Kidney (tissue), 14 donors: ENCODE data around the gene ACTA1. TPM values are rescaled to one million over a fixed set of nuclear protein-coding genes. Genes with fewer than 3 reads are reported as not detected.

ENCODE experiments used
- DNase-seq, 5 donors: peaks; one replicate each; pipeline ENCODE4 v3.0.0-alpha.2; 2013 to 2020
- FAIRE-seq: peaks from 2 replicates; lab custom pipeline; 2012; peaks lifted over from hg19 to GRCh38; lab: Jason Lieb, UNC
- H3K27ac ChIP-seq, 2 donors: one replicate each; pipeline ENCODE4 v1.7.0; 2013; ENCODE audit warnings: low read depth in 2 of 2, low read length in 2 of 2, inconsistent platforms in 1 of 2
- H3K27me3 ChIP-seq: one replicate; pipeline ENCODE4 v1.7.1; 2013; ENCODE audit warnings: low read length, inconsistent platforms; ENCODE audit not compliant: control insufficient read depth, insufficient read depth
- H3K36me3 ChIP-seq, 3 donors: one replicate each; pipeline versions ENCODE4 v1.7.0 to v1.7.1; 2013; ENCODE audit warnings: low read length in 3 of 3, control low read depth in 1 of 3, inconsistent platforms in 1 of 3; ENCODE audit not compliant: insufficient read depth in 3 of 3, control insufficient read depth in 2 of 3
- H3K4me1 ChIP-seq, 3 donors: one replicate each; pipeline versions ENCODE4 v1.7.0 to v1.7.1; 2013; ENCODE audit warnings: low read length in 3 of 3, inconsistent platforms in 1 of 3, low read depth in 1 of 3; ENCODE audit not compliant: control insufficient read depth in 2 of 3, insufficient read depth in 2 of 3
- H3K4me3 ChIP-seq, 3 donors: one replicate each; pipeline versions ENCODE4 v1.7.0 to v1.8.1; 2013; ENCODE audit warnings: low read length in 3 of 3, control low read depth in 1 of 3, inconsistent platforms in 1 of 3
- H3K9ac ChIP-seq, 3 donors: one replicate each; pipeline versions ENCODE4 v1.7.0 to v1.7.1; 2013; ENCODE audit warnings: low read length in 3 of 3, control low read depth in 1 of 3, inconsistent platforms in 1 of 3
- H3K9me3 ChIP-seq, 3 donors: one replicate each; pipeline versions ENCODE4 v1.7.0 to v1.7.1; 2013; ENCODE audit warnings: low read length in 3 of 3, control low read depth in 1 of 3, inconsistent platforms in 1 of 3; ENCODE audit not compliant: control insufficient read depth in 2 of 3, insufficient read depth in 1 of 3
- intact Hi-C: fragments of 100-400 bp; cut with DNase I; formaldehyde crosslinking; loops from one replicate; pipeline ENCODE4 v1.11.1; 2022
- polyA plus RNA-seq: library from polyadenylated mRNA; stranded (reverse); fragments of 350-450 nt; fragmentation: Illumina TruSeq; extraction: RNeasy Lipid Tissue Mini Kit (QIAGEN cat#74804); gene quantifications from one replicate; pipeline ENCODE4 v1.2.3, GENCODE V29; 2014; ENCODE audit warnings: low read depth, low replicate concordance; ENCODE audit not compliant: insufficient read depth
- total RNA-seq: library from RNA; stranded (reverse); fragmentation: NEBNext Ultra II Directional; extraction: Animal tissue kit (Norgen Biotek cat#: 25700); gene quantifications from one replicate; pipeline ENCODE4 v1.2.1, GENCODE V29; 2021
- TF ChIP-seq, protein P1 (sequence below): IDR thresholded peaks from 3 replicates; pipeline ENCODE4 v1.5.1; 2012; ENCODE audit warnings: mild to moderate bottlenecking, moderate library complexity, borderline replicate concordance; ENCODE audit not compliant: insufficient read depth; ENCODE audit errors: extremely low read depth
- donor health status: control.
- donor health status: control.
- donor health status: control.
- donor health status: control.
- donor health status: control.
- donor health status: DM: yes; HTN: yes; CAD: no.
- donor health status: Normal renal cell carcinoma (clear cell type).

Gene ACTA1
- total and polyA plus RNA-seq, 2 donors from 2014 or later, result 1.2 TPM; not detected in 1

DNA sequence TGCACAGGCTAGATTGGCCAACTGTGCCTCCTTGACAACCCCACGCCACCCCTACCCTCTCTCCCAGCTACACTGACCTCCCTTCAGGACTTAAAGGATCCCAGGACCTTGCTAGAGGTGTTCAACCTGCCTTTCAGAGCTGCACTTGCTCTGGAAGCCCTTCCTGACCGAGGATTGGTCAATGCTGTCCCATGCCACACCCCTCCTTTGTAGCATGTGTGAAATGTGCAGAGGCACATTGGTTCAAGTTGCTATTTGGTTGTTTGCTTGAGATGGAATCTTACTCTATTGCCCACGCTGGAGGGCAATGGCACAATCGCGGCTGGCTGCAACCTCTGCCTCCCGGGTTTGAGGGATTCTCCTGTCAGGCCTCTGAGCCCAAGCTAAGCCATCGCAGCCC lies 21.8 kb downstream of the ACTA1 start:
- no peak for DNase-seq
- no peak overlapping the region for H3K4me3 ChIP-seq
- no peak overlapping the region for H3K27ac ChIP-seq
- peaks cover 2% of the 10 kb centered on the region for H3K27me3 ChIP-seq
- no peak overlapping the region for H3K9ac ChIP-seq
- intact Hi-C loops, result no loop called here
- TF ChIP-seq, protein P1, sequence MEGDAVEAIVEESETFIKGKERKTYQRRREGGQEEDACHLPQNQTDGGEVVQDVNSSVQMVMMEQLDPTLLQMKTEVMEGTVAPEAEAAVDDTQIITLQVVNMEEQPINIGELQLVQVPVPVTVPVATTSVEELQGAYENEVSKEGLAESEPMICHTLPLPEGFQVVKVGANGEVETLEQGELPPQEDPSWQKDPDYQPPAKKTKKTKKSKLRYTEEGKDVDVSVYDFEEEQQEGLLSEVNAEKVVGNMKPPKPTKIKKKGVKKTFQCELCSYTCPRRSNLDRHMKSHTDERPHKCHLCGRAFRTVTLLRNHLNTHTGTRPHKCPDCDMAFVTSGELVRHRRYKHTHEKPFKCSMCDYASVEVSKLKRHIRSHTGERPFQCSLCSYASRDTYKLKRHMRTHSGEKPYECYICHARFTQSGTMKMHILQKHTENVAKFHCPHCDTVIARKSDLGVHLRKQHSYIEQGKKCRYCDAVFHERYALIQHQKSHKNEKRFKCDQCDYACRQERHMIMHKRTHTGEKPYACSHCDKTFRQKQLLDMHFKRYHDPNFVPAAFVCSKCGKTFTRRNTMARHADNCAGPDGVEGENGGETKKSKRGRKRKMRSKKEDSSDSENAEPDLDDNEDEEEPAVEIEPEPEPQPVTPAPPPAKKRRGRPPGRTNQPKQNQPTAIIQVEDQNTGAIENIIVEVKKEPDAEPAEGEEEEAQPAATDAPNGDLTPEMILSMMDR, result no peak
- peaks cover 0 to 16% (median 0%) of the 10 kb centered on the region in 3 donors for H3K4me1 ChIP-seq
- H3K36me3 ChIP-seq, result no peaks in the 10 kb centered on the region
- H3K9me3 ChIP-seq, result no peaks in the 10 kb centered on the region
- FAIRE-seq, result no peak

DNA sequence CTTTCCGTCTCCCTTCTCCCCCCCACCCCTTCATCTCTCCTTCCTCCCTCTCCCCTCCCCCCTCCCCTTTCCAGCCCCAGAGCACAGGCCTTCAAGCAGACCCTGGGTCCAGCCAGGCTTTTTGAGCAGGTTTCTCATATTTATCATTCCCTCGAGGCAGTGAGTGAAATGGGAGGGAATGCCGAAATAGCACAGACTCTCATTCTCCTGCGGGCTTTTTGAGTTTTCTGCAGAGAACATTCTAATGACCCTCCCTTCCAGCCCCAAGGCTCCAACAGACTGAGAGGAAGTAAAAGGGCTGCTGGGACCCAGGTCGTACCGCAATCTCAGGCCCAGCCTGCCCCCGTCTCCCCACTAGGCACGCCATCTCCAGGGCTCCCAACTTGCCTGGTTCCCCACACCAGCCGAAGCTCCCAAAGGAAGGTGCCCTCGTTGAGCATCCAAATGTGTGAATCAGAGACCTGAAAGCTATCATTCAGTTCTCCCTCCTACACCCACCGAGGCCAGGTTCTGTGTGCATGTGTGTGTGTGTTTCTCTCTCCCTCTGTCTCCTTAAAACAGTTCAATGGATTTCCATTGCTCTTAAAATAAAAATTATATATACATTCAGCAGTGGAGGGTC lies 22.3 kb downstream of the ACTA1 start:
- Histone ChIP-seq H3K9ac (no peak overlapping the region), H3K9me3 (no peaks in the 10 kb centered on the region), H3K4me3 (no peak overlapping the region), H3K27ac (no peak overlapping the region), H3K4me1 (peaks cover 0 to 16% (median 0%) of the 10 kb centered on the region in 3 donors), H3K36me3 (no peaks in the 10 kb centered on the region), H3K27me3 (peaks cover 3% of the 10 kb centered on the region)
- no peak for DNase-seq
- FAIRE-seq, result no peak
- intact Hi-C loops, result no loop called here
- TF ChIP-seq, protein P1, result no peak

GRCh38 chr1:229410692-229411433 lies 23.0 kb downstream of the ACTA1 start:
- no peak overlapping the region for H3K4me3 ChIP-seq
- no peaks in the 10 kb centered on the region for H3K36me3 ChIP-seq
- peaks cover 0 to 16% (median 0%) of the 10 kb centered on the region in 3 donors for H3K4me1 ChIP-seq
- H3K27ac ChIP-seq, result no peak overlapping the region
- no peaks in the 10 kb centered on the region for H3K9me3 ChIP-seq
- TF ChIP-seq, protein P1, result no peak
- intact Hi-C loops, result no loop called here
- peaks cover 4% of the 10 kb centered on the region for H3K27me3 ChIP-seq
- no peak overlapping the region for H3K9ac ChIP-seq
- DNase-seq (peak in 4 of 5 donors; percentile 54 to 81 (median 68)), FAIRE-seq (no peak)
